ENCODE data around the gene KIAA1217.

- no peak for TF ChIP-seq ATF7 (IDR thresholded peaks at IDR 0.05)
- TF ChIP-seq EZH2 (IDR thresholded peaks at IDR 0.05; ENCODE audit: borderline replicate concordance, low read depth, low read length) = no peak
- TF ChIP-seq NRF1 (conservative IDR thresholded peaks at IDR 0.05 in 1 of 2, IDR thresholded peaks at IDR 0.05 in 1 of 2) = no peak
- TF ChIP-seq, protein P1, sequence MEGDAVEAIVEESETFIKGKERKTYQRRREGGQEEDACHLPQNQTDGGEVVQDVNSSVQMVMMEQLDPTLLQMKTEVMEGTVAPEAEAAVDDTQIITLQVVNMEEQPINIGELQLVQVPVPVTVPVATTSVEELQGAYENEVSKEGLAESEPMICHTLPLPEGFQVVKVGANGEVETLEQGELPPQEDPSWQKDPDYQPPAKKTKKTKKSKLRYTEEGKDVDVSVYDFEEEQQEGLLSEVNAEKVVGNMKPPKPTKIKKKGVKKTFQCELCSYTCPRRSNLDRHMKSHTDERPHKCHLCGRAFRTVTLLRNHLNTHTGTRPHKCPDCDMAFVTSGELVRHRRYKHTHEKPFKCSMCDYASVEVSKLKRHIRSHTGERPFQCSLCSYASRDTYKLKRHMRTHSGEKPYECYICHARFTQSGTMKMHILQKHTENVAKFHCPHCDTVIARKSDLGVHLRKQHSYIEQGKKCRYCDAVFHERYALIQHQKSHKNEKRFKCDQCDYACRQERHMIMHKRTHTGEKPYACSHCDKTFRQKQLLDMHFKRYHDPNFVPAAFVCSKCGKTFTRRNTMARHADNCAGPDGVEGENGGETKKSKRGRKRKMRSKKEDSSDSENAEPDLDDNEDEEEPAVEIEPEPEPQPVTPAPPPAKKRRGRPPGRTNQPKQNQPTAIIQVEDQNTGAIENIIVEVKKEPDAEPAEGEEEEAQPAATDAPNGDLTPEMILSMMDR (IDR thresholded peaks at IDR 0.05 in 2 of 3, conservative IDR thresholded peaks at IDR 0.05 in 1 of 3; ENCODE audit: insufficient read depth in 2 of 3, low read depth in 1 of 3, low read length in 3 of 3) = no peak
- TF ChIP-seq BRCA1 (IDR thresholded peaks at IDR 0.05) = no peak
- TF ChIP-seq BRCA1 (CRISPR knock-in tag; IDR thresholded peaks at IDR 0.05) = no peak
- no peak for TF ChIP-seq ZBTB7A (IDR thresholded peaks at IDR 0.05; ENCODE audit: borderline replicate concordance, control insufficient read depth, low read depth, low read length)
- no peak for TF ChIP-seq ZBTB33 (CRISPR knock-in tag; IDR thresholded peaks at IDR 0.05)
- no peak for TF ChIP-seq MXI1 (IDR thresholded peaks at IDR 0.05; ENCODE audit: low read depth, low read length)
- TF ChIP-seq MTA3 (IDR thresholded peaks at IDR 0.05; ENCODE audit: borderline replicate concordance) = no peak
Measured at GRCh38 chr10:24384954-24385353, 176.0 kb downstream of the KIAA1217 start.
